Measurements from ENCODE around the gene ANKS1B. TPM values are rescaled to one million over a fixed set of nuclear protein-coding genes. Genes with fewer than 3 reads are reported as not detected.

ANKS1B gene
- polyA plus RNA-seq, 3 donors, result not detected

- peaks cover 100% of the 10 kb centered on the region for H4K20me1 ChIP-seq (ENCODE audit: insufficient read depth, low read length)
- no peaks in the 10 kb centered on the region for H3K27me3 ChIP-seq (ENCODE audit: control insufficient read depth in 2 of 2, insufficient read depth in 2 of 2, low read length in 2 of 2)
- no peak overlapping the region for H2AFZ ChIP-seq (ENCODE audit: insufficient read depth, low read depth, low read length, poor library complexity, severe bottlenecking)
- H3K79me2 ChIP-seq (ENCODE audit: insufficient read depth, low read length), result peaks cover 95% of the 10 kb centered on the region
- Mint-ChIP-seq H3K27ac (peak overlapping the region in 5 of 7 donors; percentile 3 to 81 (median 46)), H3K27me3 (ENCODE audit: low read depth in 3 of 3) (no peaks in the 10 kb centered on the region), H3K36me3 (peaks cover 72 to 94% of the 10 kb centered on the region in 2 donors), H3K4me3 (no peak overlapping the region), H3K4me1 (peaks cover 25% of the 10 kb centered on the region), H3K9me3 (no peaks in the 10 kb centered on the region)
- intact Hi-C loops (cut with micrococcal nuclease), result no loop called here
- no peak for TF ChIP-seq CTCF (IDR thresholded peaks at IDR 0.05)
- no peak overlapping the region for H3K4me2 ChIP-seq (replicated peaks; ENCODE audit: extremely low read depth, low read length, poor library complexity, severe bottlenecking)
- H3K4me3 ChIP-seq (replicated peaks in 1 of 3; ENCODE audit: low read depth in 2 of 3, low read length in 3 of 3), result no peak overlapping the region
- WGBS (ENCODE audit: insufficient coverage), result no CpG with 5 or more reads among the region's 2 CpGs
- H3K4me1 ChIP-seq (ENCODE audit: control insufficient read depth in 1 of 2, insufficient read depth in 2 of 2, low read length in 2 of 2), result peaks cover 15 to 23% of the 10 kb centered on the region in 2 donors
- DNase-seq, result no peak
- peaks cover 73 to 99% of the 10 kb centered on the region in 2 donors for H3K36me3 ChIP-seq (replicated peaks in 1 of 2; ENCODE audit: control insufficient read depth in 1 of 2, insufficient read depth in 2 of 2, low read length in 2 of 2)
- peak overlapping the region in 1 of 2 donors; percentile 65 for H3K27ac ChIP-seq (ENCODE audit: low read depth in 1 of 2, low read length in 2 of 2)
- no peak overlapping the region for H3K9ac ChIP-seq (ENCODE audit: insufficient read depth, low read length, poor library complexity, severe bottlenecking)
- H3K9me3 ChIP-seq (replicated peaks in 1 of 2; ENCODE audit: control insufficient read depth in 1 of 2, insufficient read depth in 1 of 2, low read length in 2 of 2), result no peaks in the 10 kb centered on the region
Measured at GRCh38 chr12:98697209-98697608, 1287.5 kb downstream of the ANKS1B start.

- Histone ChIP-seq H3K9ac (ENCODE audit: insufficient read depth, low read length, poor library complexity, severe bottlenecking) (no peak overlapping the region), H3K27ac (ENCODE audit: low read depth in 1 of 2, low read length in 2 of 2) (peak overlapping the region in 1 of 2 donors; percentile 65), H3K36me3 (replicated peaks in 1 of 2; ENCODE audit: control insufficient read depth in 1 of 2, insufficient read depth in 2 of 2, low read length in 2 of 2) (peaks cover 71 to 95% of the 10 kb centered on the region in 2 donors), H3K9me3 (replicated peaks in 1 of 2; ENCODE audit: control insufficient read depth in 1 of 2, insufficient read depth in 1 of 2, low read length in 2 of 2) (no peaks in the 10 kb centered on the region), H4K20me1 (ENCODE audit: insufficient read depth, low read length) (peaks cover 100% of the 10 kb centered on the region), H2AFZ (ENCODE audit: insufficient read depth, low read depth, low read length, poor library complexity, severe bottlenecking) (no peak overlapping the region), H3K4me2 (replicated peaks; ENCODE audit: extremely low read depth, low read length, poor library complexity, severe bottlenecking) (no peak overlapping the region), H3K4me3 (replicated peaks in 1 of 3; ENCODE audit: low read depth in 2 of 3, low read length in 3 of 3) (no peak overlapping the region), H3K27me3 (ENCODE audit: control insufficient read depth in 2 of 2, insufficient read depth in 2 of 2, low read length in 2 of 2) (no peaks in the 10 kb centered on the region), H3K4me1 (ENCODE audit: control insufficient read depth in 1 of 2, insufficient read depth in 2 of 2, low read length in 2 of 2) (peaks cover 17 to 27% of the 10 kb centered on the region in 2 donors), H3K79me2 (ENCODE audit: insufficient read depth, low read length) (peaks cover 98% of the 10 kb centered on the region)
- peaks cover 31% of the 10 kb centered on the region for H3K4me1 Mint-ChIP-seq
- DNase-seq, result no peak
- H3K9me3 Mint-ChIP-seq, result no peaks in the 10 kb centered on the region
- H3K27ac Mint-ChIP-seq, result peak overlapping the region in 6 of 7 donors; percentile 3 to 81 (median 53)
- no peaks in the 10 kb centered on the region for H3K27me3 Mint-ChIP-seq (ENCODE audit: low read depth in 3 of 3)
- peaks cover 72 to 93% of the 10 kb centered on the region in 2 donors for H3K36me3 Mint-ChIP-seq
- intact Hi-C loops (cut with micrococcal nuclease), result no loop called here
- H3K4me3 Mint-ChIP-seq, result no peak overlapping the region
- 70% methylated on average over 2 of the region's 8 CpGs for WGBS (ENCODE audit: insufficient coverage)
- TF ChIP-seq CTCF (IDR thresholded peaks at IDR 0.05), result no peak
Measured at GRCh38 chr12:98696036-98696646, 1288.6 kb downstream of the ANKS1B start.

Data from CD14-positive monocyte (primary cell).